GM20000 (cell line): ENCODE measurements around the gene NCAPD3.

Experiments used
- DNase-seq: peaks from one replicate; pipeline ENCODE4 v3.0.0; 2012; ENCODE audit warnings: low spot score
- CTCF ChIP-seq: IDR thresholded peaks from 2 replicates; pipeline ENCODE4 v1.5.1; 2012; ENCODE audit warnings: mild to moderate bottlenecking, control low read depth; ENCODE audit errors: extremely low read depth, missing control alignments

The NCAPD3 gene

GRCh38 chr11:134240592-134240991, 16.8 kb upstream of the NCAPD3 start:
- DNase-seq, result no peak
- TF ChIP-seq CTCF, result no peak

GRCh38 chr11:134238956-134239355, 15.2 kb upstream of the NCAPD3 start:
- no peak for TF ChIP-seq CTCF
- no peak for DNase-seq

- no peak for TF ChIP-seq CTCF
Observed at GRCh38 chr11:134237557-134237922, 13.8 kb upstream of the NCAPD3 start.

GRCh38 chr11:134236834-134237556, 13.2 kb upstream of the NCAPD3 start:
- no peak for DNase-seq
- no peak for TF ChIP-seq CTCF

More at GRCh38 chr11:134237557-134237922, 13.8 kb upstream of the NCAPD3 start:
- no peak for DNase-seq

GRCh38 chr11:134235399-134235798, 11.6 kb upstream of the NCAPD3 start:
- TF ChIP-seq CTCF, result no peak
- no peak for DNase-seq

- DNase-seq, result no peak
- no peak for TF ChIP-seq CTCF
Observed at GRCh38 chr11:134233729-134234179, 10.0 kb upstream of the NCAPD3 start.

- no peak for DNase-seq
- no peak for TF ChIP-seq CTCF
Observed at GRCh38 chr11:134231958-134232659, 8.3 kb upstream of the NCAPD3 start.
